Activated T-cell treated with anti-CD3 and anti-CD28 coated beads, Interleukin-2, amount 50 U/mL, for 48 hours (primary cell): ENCODE results near the gene VWA5B1.

Experiments
- DNase-seq, 2 experiments: peaks; one replicate each; pipeline ENCODE4 v3.0.0-alpha.2; 2020

VWA5B1 gene

GRCh38 chr1:20395255-20395654, 104.6 kb downstream of the VWA5B1 start:
- DNase-seq = no peak

- no peak for DNase-seq
These were observed 108.1 kb downstream of the VWA5B1 start for GRCh38 chr1:20398744-20399143.

DNA sequence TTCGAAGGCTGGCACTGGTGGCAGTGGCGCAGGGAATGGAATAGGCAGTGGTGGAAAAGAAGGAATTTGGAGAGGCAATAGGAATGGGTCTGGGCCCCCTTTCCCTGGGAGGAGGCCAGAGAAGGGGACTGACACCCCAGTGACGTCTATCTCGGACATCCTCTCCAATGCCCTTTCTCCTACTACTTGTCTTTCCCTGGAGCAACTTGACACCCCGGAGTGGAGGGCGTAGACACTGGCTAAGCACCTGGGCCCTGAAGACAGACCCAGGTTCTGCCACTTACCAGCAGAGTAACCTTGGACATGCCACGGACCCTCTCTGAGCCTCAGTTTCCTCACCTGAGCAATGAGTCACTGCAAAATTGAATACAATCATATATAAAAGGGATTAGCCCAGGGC, 108.5 kb downstream of the VWA5B1 start:
- DNase-seq = no peak

- no peak for DNase-seq
These were observed 109.0 kb downstream of the VWA5B1 start for GRCh38 chr1:20399606-20400180.

- no peak for DNase-seq
These were observed 109.9 kb downstream of the VWA5B1 start for GRCh38 chr1:20400341-20401177.

DNA sequence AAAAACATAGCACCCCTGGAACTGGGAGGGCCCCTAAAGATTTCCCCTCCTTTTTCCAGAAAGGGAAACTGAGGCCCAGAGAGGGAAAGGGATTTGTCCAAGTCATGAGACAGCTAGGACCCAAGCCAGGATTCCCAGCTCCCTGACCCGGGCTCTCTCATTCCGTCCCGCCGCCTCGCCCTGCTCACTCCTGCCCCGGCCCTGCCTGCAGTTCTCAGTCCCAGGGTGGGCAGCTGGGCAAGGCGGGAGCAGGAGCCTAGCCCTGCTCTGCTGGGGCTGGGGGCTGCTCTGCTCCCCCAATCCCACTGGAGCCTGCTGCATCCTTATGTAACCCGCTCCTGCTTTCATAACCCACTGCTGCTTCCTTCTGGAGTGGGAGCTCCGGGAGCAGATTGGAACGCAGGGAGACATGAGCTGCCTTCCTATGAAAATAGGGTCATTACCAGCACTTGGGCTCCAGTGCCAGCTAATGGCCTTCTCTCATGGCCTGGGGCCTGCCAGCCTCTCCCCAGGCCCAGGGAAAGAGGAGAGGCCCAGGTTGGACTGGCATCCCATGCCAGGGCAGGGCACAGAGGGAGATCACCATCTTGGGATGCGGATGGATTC, 110.8 kb downstream of the VWA5B1 start:
- DNase-seq = no peak

GRCh38 chr1:20402585-20403422, 112.1 kb downstream of the VWA5B1 start:
- DNase-seq = no peak

- no peak for DNase-seq
These were observed 112.9 kb downstream of the VWA5B1 start for GRCh38 chr1:20403423-20404145.

GRCh38 chr1:20404466-20404865, 113.8 kb downstream of the VWA5B1 start:
- no peak for DNase-seq
